ENCODE results near the gene NELFE. TPM values are rescaled to one million over a fixed set of nuclear protein-coding genes. Genes with fewer than 3 reads are reported as not detected.
"Not testable (repeated sequence)": the region's sequence is repeated elsewhere in the genome, so short reads cannot be mapped to it uniquely, and the experiment has no call there.

NELFE gene
- total RNA-seq, 1 donor from 2014 or later = 97.7 TPM

DNA sequence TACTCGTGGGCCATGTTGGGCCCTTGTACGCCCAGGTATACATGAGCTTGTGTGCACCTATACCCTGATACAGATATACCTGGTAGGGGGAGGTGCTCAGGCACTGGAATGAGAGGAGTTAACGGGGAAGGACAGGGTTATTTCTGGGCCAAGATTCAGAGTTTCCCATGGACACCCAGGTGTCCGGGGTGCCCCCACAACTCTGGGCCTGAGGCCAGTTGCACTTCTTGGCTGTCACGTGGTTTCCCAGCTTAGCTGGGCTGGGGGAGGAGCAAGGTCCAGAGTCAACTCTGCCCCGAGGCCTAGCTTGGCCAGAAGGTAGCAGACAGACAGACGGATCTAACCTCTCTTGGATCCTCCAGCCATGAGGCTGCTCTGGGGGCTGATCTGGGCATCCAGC lies 23.0 kb upstream of the NELFE start, which contains the start of gene C4A:
TSS of gene C4A (plus strand) at position 314 of the 400 bp plus-strand sequence. CDS start at position 365, 51 bp downstream.
- H3K27me3 Mint-ChIP-seq (ENCODE audit: insufficient read depth); H3K9me3 Mint-ChIP-seq; DNase-seq (ENCODE audit: low spot score); H3K36me3 Mint-ChIP-seq (ENCODE audit: low read depth); H3K27ac Mint-ChIP-seq; H3K4me1 Mint-ChIP-seq (ENCODE audit: low read depth); intact Hi-C loops (cut with micrococcal nuclease); H3K4me3 Mint-ChIP-seq: not testable (repeated sequence)

DNA sequence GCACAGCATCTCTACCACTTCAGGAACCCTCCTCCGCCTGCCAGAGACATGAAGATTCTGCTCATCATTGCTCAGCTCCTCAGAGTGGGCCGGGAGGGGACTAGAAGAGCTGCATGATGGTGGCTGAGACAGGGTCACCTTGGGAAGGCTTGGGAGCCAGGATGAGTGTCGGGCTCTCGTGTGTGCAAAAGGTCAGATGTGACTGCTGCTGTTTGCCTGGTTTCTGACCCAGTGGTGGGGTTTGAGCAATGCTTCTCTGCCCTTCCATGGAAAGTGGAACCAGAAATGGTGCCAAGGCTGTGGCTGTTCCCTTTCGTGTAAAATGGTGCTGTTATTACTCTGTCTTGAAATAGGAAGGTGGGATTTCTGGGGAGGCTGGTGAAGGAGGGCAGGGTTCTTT lies 22.2 kb upstream of the NELFE start:
- H3K4me1 Mint-ChIP-seq (ENCODE audit: low read depth); intact Hi-C loops (cut with micrococcal nuclease); H3K27me3 Mint-ChIP-seq (ENCODE audit: insufficient read depth); DNase-seq (ENCODE audit: low spot score); H3K36me3 Mint-ChIP-seq (ENCODE audit: low read depth); H3K27ac Mint-ChIP-seq; H3K9me3 Mint-ChIP-seq; H3K4me3 Mint-ChIP-seq: not testable (repeated sequence)

DNA sequence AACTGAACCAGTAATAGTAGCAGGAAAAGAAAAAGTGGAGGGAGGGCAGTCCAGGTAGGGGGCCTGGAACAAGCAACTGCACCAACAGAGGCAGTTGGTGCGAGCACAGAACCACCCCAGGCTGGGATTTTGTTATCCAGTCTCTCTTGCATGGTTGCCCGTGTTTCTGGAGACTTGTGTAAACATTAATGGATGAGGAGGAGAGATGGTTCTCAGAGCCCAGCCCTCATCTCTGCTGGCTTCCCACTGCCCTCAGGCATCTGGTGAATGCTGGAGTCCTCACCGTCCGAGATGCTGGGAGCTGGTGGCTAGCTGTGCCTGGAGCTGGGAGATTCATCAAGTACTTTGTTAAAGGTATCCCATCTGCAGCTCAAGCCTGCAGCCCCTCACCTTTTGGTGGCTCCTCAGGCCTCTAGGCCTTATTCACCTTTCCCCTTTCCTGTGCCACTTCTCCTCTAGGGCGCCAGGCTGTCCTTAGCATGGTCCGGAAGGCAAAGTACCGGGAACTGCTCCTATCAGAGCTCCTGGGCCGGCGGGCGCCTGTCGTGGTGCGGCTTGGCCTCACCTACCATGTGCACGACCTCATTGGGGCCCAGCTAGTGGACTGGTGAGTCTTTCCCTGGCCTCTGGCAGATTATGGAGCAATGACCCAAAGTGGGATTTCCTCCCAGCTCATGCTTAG lies 21.6 kb upstream of the NELFE start:
- H3K27ac Mint-ChIP-seq; H3K4me1 Mint-ChIP-seq (ENCODE audit: low read depth); H3K4me3 Mint-ChIP-seq; H3K27me3 Mint-ChIP-seq (ENCODE audit: insufficient read depth); H3K36me3 Mint-ChIP-seq (ENCODE audit: low read depth); H3K9me3 Mint-ChIP-seq; DNase-seq (ENCODE audit: low spot score); intact Hi-C loops (cut with micrococcal nuclease): not testable (repeated sequence)

DNA sequence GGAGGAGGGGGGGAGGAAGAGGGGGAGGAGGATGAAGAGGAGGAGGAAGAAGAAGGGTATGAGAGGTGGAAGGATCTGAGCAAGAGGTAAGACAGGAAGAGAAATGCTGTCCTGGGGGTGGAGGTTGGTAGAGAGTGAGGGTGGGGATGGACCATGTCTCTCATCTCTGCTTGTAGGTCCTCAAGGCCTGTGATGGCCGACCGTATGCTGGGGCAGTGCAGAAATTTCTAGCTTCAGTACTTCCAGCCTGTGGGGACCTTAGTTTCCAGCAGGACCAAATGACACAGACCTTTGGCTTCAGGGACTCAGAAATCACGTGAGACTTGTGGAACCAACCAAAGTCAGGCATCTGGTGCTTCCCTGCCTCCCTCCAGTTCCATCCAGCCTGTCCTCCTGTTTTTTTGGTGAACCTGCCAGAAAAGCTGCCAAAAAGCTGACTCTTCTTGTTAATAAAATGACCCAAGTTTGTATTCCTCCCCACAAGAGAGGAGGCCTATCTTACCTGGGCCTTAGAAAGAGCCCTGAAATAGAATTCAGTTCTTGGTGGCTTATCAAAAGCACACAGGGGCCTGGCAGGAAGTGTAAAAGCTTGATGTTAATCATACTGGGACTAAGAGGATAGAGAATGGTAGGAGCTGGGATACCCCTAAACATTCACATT lies 20.6 kb upstream of the NELFE start:
- H3K36me3 Mint-ChIP-seq (ENCODE audit: low read depth) = peaks cover 4% of the 10 kb centered on the region
- H3K4me1 Mint-ChIP-seq (ENCODE audit: low read depth) = peaks cover 3% of the 10 kb centered on the region
- H3K27me3 Mint-ChIP-seq (ENCODE audit: insufficient read depth) = no peaks in the 10 kb centered on the region
- H3K4me3 Mint-ChIP-seq = no peak overlapping the region
- DNase-seq (ENCODE audit: low spot score) = no peak
- no peaks in the 10 kb centered on the region for H3K9me3 Mint-ChIP-seq
- intact Hi-C loops (cut with micrococcal nuclease) = loop anchor here (10.0 kb wide), 1 partner anchor 1295 kb away; the partner anchor contains the start of genes B3GALT4, RPS18 and VPS52
- H3K27ac Mint-ChIP-seq = peak overlapping the region; percentile 65

DNA sequence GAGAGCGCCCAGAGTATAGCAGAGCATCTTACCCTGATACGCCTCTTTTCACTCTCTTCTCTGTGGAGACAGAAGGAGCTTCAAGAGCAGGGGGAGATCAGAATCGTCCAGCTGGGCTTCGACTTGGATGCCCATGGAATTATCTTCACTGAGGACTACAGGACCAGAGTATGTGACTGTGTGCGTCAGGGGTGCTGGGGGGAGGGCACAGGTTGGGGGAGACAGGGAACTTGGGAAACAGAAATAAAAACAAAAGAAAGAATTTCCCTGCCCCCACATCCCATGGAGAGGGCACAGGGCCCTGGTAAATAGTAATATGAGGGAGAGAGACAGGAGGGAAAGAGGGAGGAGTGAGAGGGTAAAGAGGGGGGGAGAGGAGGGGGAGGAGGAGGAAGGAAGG lies 20.1 kb upstream of the NELFE start:
- Mint-ChIP-seq H3K36me3 (ENCODE audit: low read depth) (peaks cover 4% of the 10 kb centered on the region), H3K27me3 (ENCODE audit: insufficient read depth) (no peaks in the 10 kb centered on the region), H3K4me1 (ENCODE audit: low read depth) (peaks cover 8% of the 10 kb centered on the region), H3K9me3 (no peaks in the 10 kb centered on the region), H3K27ac (peak overlapping the region; percentile 67), H3K4me3 (no peak overlapping the region)
- intact Hi-C loops (cut with micrococcal nuclease) = loop anchor here (10.0 kb wide), 1 partner anchor 1296 kb away; the partner anchor contains the start of genes B3GALT4, RPS18 and VPS52
- no peak for DNase-seq (ENCODE audit: low spot score)

DNA sequence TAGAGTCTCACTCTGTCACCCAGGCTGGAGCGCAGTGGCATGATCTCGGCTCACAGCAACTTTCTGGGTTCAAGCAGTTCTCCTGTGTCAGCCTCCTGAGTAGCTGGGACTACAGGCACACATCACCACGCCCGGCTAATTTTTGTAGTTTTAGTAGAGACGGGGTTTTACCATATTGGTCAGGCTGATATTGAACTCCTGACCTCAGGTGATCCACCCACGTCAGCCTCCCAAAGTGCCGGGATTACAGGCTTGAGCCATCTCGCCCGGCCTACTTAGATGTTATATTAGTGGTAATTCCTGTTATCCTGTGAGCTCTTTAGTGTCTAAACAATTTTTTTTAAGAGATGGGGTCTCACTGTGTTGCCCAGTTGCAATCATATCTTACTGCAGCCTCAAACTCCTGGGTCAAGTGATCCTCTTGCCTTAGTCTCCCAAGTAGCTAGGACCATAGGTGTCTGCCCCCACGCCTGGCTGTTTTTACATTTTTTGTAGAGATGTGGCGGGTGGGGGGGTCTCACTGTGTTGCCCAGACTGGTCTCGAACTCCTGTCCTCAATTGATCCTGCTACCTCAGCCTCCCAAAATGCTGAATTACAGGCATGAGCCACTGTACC lies 19.2 kb upstream of the NELFE start:
- Mint-ChIP-seq H3K9me3 (no peaks in the 10 kb centered on the region), H3K4me1 (ENCODE audit: low read depth) (peaks cover 17% of the 10 kb centered on the region), H3K36me3 (ENCODE audit: low read depth) (peaks cover 9% of the 10 kb centered on the region), H3K27ac (no peak overlapping the region), H3K27me3 (ENCODE audit: insufficient read depth) (no peaks in the 10 kb centered on the region), H3K4me3 (no peak overlapping the region)
- DNase-seq (ENCODE audit: low spot score) = no peak
- intact Hi-C loops (cut with micrococcal nuclease) = loop anchor here (10.0 kb wide), 1 partner anchor 1297 kb away; the partner anchor contains the start of genes B3GALT4, RPS18 and VPS52

DNA sequence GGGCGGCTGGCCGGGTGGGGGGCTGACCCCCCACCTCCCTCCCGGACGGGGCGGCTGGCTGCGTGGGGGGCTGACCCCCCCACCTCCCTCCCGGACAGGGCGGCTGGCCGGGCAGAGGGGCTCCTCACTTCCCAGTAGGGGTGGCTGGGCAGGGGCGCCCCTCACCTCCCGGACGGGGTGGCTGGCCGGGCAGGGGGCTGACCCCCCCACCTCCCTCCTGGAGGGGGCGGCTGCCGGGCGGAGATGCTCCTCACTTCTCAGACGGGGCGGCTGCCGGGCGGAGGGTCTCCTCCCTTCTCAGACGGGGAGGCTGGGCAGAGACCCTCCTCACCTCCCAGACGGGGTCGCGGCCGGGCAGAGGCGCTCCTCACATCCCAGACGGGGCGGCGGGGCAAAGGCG lies 17.3 kb upstream of the NELFE start:
- not testable (repeated sequence) for H3K27ac Mint-ChIP-seq; H3K4me3 Mint-ChIP-seq; H3K27me3 Mint-ChIP-seq (ENCODE audit: insufficient read depth); DNase-seq (ENCODE audit: low spot score); H3K9me3 Mint-ChIP-seq
- intact Hi-C loops (cut with micrococcal nuclease) = loop anchor here (10.0 kb wide), 1 partner anchor 1299 kb away; the partner anchor contains the start of genes B3GALT4, RPS18 and VPS52
- Mint-ChIP-seq H3K36me3 (ENCODE audit: low read depth) (peaks cover 11% of the 10 kb centered on the region), H3K4me1 (ENCODE audit: low read depth) (peaks cover 21% of the 10 kb centered on the region)

GRCh38 chr6:31972709-31973350 lies 14.1 kb upstream of the NELFE start:
- Mint-ChIP-seq H3K9me3 (no peaks in the 10 kb centered on the region), H3K27me3 (ENCODE audit: insufficient read depth) (no peaks in the 10 kb centered on the region), H3K36me3 (ENCODE audit: low read depth) (peaks cover 23% of the 10 kb centered on the region), H3K4me1 (ENCODE audit: low read depth) (peaks cover 34% of the 10 kb centered on the region), H3K4me3 (peak overlapping the region; percentile 80), H3K27ac (peak overlapping the region; percentile 100)
- intact Hi-C loops (cut with micrococcal nuclease) = loop anchor here (1.0 to 10.0 kb wide), 2 partner anchors 14 to 1302 kb away; partner anchors contain the start of genes B3GALT4, RPS18, SKIC2 and VPS52
- no peak for DNase-seq (ENCODE audit: low spot score)

- Mint-ChIP-seq H3K36me3 (ENCODE audit: low read depth) (peaks cover 29% of the 10 kb centered on the region), H3K9me3 (no peaks in the 10 kb centered on the region)
Observed at GRCh38 chr6:31971993-31972708, 13.4 kb upstream of the NELFE start, which contains the start of gene DXO. DXO (minus strand) TSS chr6:31972138; CDS start chr6:31971675, 463 bp downstream.

DNA sequence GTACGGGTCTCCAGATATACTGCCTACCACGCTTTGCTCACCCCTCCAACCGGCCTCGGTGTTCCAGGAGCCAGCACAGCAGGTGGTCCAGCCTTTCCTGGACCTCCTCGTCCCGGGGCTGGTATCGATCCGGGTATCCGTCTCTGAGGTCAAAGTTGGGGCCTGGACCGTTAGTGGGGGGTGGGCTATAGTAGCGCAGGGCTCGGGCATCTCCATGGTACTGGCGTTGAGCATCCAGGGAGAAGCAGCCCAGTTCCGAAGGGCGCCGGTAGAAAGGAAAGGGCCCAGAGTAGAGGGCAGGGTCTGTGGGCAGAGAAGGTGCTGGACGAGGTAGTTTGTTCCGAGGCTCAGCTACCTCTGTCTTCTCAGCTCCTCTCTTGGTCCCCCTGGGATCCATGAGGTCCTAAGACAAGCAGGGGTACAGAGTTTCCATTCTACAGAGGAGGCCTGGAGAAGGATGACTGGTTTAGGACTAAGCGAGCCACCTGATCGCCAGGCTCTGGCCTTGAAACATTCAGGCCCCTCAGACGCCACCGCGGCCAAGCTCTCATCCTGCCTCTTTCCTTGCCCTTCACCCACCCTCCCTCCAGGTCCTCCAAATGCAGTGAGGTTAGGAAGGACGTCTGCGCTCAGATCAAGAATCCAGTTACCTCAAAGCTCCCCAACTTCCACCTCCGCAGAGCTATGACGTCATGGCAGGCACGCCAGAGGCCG lies 12.7 kb upstream of the NELFE start:
- Mint-ChIP-seq H3K4me3 (peak overlapping the region; percentile 80), H3K27me3 (ENCODE audit: insufficient read depth) (no peaks in the 10 kb centered on the region), H3K27ac (peak overlapping the region; percentile 100), H3K36me3 (ENCODE audit: low read depth) (peaks cover 29% of the 10 kb centered on the region), H3K4me1 (ENCODE audit: low read depth) (peaks cover 34% of the 10 kb centered on the region), H3K9me3 (no peaks in the 10 kb centered on the region)
- intact Hi-C loops (cut with micrococcal nuclease) = loop anchor here (1.0 to 10.0 kb wide), 3 partner anchors 69 to 1303 kb away; partner anchors contain the start of genes B3GALT4, BAG6, RPS18 and VPS52
- DNase-seq (ENCODE audit: low spot score) = no peak

More at GRCh38 chr6:31971993-31972708, 13.4 kb upstream of the NELFE start, which contains the start of gene DXO:
- intact Hi-C loops (cut with micrococcal nuclease) = loop anchor here (1.0 to 10.0 kb wide), 4 partner anchors 13 to 1303 kb away; partner anchors contain the start of genes B3GALT4, BAG6, RPS18 and SKIC2
- Mint-ChIP-seq H3K27me3 (ENCODE audit: insufficient read depth) (no peaks in the 10 kb centered on the region), H3K4me3 (peak within 1 kb of the TSS; percentile 80), H3K27ac (peak within 1 kb of the TSS; percentile 100), H3K4me1 (ENCODE audit: low read depth) (peaks cover 34% of the 10 kb centered on the region)
- peak; percentile 97 for DNase-seq (ENCODE audit: low spot score)

GRCh38 chr6:31970604-31971271 lies 12.0 kb upstream of the NELFE start:
- peak overlapping the region; percentile 100 for H3K27ac Mint-ChIP-seq
- H3K4me3 Mint-ChIP-seq = peak overlapping the region; percentile 80
- no peak for DNase-seq (ENCODE audit: low spot score)
- intact Hi-C loops (cut with micrococcal nuclease) = loop anchor here (1.0 to 10.0 kb wide), 3 partner anchors 68 to 1304 kb away; partner anchors contain the start of genes B3GALT4, BAG6, RPS18 and VPS52
- peaks cover 34% of the 10 kb centered on the region for H3K4me1 Mint-ChIP-seq (ENCODE audit: low read depth)
- peaks cover 31% of the 10 kb centered on the region for H3K36me3 Mint-ChIP-seq (ENCODE audit: low read depth)
- no peaks in the 10 kb centered on the region for H3K9me3 Mint-ChIP-seq
- no peaks in the 10 kb centered on the region for H3K27me3 Mint-ChIP-seq (ENCODE audit: insufficient read depth)
